GM12873 (cell line): ENCODE results near the gene SPATA31D4.
"Not testable (repeated sequence)": the region's sequence is repeated elsewhere in the genome, so short reads cannot be mapped to it uniquely, and the experiment has no call there.

Experiments used
- CTCF ChIP-seq: IDR thresholded peaks from 2 replicates; pipeline ENCODE4 v1.5.1; 2012; ENCODE audit warnings: low read depth, mild to moderate bottlenecking, moderate library complexity, low read length, control low read depth; ENCODE audit not compliant: insufficient read depth; ENCODE audit errors: missing control alignments

Gene SPATA31D4

GRCh38 chr9:81915801-81916505 lies 12.3 kb upstream of the SPATA31D4 start:
- no peak for TF ChIP-seq CTCF

GRCh38 chr9:81943393-81943792 lies 15.2 kb downstream of the SPATA31D4 start, which contains the start of gene SPATA31D3:
Gene SPATA31D3 (plus strand): TSS chr9:81943500. CDS start chr9:81943586, 86 bp downstream.
- TF ChIP-seq CTCF = not testable (repeated sequence)

GRCh38 chr9:81953096-81953495 lies 24.9 kb downstream of the SPATA31D4 start:
- TF ChIP-seq CTCF = no peak

- no peak for TF ChIP-seq CTCF
These were observed 27.4 kb downstream of the SPATA31D4 start for GRCh38 chr9:81955625-81956024.

GRCh38 chr9:81964218-81965171 lies 36.3 kb downstream of the SPATA31D4 start:
- TF ChIP-seq CTCF = no peak

GRCh38 chr9:81968026-81968425 lies 39.8 kb downstream of the SPATA31D4 start:
- TF ChIP-seq CTCF = no peak

GRCh38 chr9:81969971-81970370 lies 41.7 kb downstream of the SPATA31D4 start:
- no peak for TF ChIP-seq CTCF
